Anterior cingulate cortex (tissue), 58 donors: ENCODE data around the gene RPS3.
"Not testable (repeated sequence)": the region's sequence is repeated elsewhere in the genome, so short reads cannot be mapped to it uniquely, and the experiment has no call there.

Experiments
- DNase-seq, 58 donors: peaks; one replicate each; lab custom pipeline; 2025; lab: John Stamatoyannopoulos, UW

RPS3 gene

DNA sequence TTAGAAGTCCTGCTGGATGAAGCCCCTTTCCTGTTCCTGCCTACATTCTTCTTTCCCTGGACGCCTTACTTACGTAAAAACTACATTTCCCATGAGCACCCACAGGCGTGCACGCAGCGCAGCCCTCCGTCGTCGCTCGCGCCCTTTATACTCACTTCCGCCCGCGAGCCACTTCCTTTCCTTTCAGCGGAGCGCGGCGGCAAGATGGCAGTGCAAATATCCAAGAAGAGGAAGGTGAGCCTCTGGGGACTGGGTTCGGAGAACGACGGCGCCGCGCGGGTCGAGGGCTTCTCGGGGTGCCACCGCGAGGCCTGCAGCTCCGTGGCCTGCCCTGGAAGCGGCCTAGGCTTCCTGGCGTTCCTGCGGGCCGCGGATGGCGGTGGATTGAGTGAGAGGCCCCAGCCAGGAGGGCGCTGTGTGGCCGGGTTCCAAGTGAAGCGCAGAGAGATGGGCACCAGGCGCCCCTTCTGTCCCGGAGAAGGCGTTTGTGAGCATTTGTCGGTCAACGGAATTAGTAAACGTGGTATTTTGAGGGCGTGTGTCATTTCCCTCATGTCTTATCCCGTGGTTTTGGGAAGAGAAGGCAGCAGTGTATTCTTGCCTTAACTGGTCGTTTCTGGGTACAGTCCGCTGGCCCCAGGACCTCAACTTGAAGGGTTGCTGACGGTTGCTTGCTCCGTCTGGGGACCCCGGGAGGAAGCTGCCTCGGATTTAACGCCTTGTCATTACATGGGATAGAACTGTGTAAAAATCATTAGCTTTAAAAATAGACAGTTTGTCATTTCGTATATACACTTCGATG is at the start of gene RPS3:
TSS of gene RPS3 (plus strand) at position 175 of the 802 bp plus-strand sequence. CDS start at position 205, 30 bp downstream.
- peak; percentile 24 to 94 (median 85) for DNase-seq

DNA sequence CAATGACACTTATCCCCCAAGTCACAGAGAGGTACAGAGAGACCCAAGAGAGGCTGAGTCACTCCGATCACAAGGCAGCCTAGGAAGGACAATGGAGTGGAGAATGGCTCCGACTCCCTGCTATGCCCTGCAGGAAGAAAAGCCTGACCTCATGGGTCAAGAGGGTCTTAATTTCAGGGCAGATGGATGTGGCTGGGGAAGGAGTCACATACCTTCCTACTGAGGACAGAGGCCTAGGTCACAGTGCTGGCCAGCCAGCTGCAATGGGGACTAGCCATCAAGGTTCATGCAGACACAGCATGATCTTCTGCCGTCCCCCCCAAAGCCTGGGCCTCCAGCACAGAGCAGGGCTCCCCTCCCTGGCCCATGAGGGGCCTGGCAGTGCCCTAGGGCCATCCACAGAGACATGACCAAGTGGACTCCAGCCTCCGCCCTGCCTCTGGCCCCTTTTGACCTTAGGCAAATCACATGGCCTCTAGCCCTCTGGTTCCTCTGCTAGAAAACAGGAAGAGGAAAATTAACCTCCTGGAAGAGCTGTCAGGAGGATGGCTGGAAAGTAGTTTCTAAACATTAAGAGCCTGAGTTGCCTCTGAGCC is 49.7 kb upstream of the RPS3 start:
- DNase-seq: peak in 5 of 58 donors; percentile 8 to 35 (median 25)

DNA sequence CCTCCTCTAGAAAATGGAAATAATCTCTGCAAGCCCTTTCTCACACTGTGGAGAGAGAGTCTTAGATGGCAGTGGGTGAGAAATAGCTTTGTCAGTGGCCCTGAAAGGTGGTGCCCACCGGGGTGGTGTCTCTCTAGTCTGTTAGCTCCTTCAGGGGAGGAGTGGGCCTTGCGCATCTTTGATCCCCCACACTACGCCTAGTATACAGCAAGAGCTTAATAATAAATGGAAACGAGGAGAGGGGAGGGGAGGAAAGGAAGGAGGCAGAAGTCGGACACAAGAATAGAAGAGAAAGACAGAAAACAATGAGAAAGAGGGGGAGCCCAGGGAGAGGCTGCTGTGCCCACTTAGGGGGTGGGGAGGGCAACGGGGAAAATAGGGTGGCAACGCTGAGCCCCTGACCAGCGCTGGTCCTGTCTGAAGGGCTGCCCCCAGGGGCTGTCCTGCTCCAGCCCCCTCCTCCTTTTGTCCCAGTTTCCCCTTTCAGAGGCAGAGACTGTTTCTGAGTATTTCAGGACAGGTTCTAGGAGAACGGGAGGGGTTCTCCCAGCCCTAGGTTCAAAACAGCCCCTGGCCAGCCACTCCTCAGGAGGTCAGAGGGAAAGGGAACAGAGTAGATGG is 49.1 kb upstream of the RPS3 start:
- no peak for DNase-seq

GRCh38 chr11:75350743-75351540 is 48.4 kb upstream of the RPS3 start:
- DNase-seq: peak in 29 of 58 donors; percentile 28 to 79 (median 54)

DNA sequence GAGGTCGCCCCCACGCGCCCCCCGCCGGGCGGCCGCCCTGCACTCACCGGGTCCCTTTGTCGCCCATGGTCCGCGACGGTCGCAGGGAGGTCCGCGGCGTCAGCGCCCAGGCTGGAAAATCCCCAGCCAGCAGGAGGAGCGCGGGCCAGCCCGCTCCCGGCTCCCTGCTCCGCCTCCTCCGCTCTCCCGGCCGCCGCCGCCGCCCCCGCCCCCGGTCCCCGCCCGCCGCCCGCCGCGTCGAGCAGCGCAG is 47.9 kb upstream of the RPS3 start, which contains the start of gene ARRB1:
TSS of gene ARRB1 (minus strand) at position 121 of the 250 bp plus-strand sequence. CDS start at position 67, 54 bp downstream.
- DNase-seq: peak in 12 of 58 donors; percentile 33 to 79 (median 50)

GRCh38 chr11:75351791-75352587 is 47.3 kb upstream of the RPS3 start:
- peak in 36 of 58 donors; percentile 26 to 76 (median 54) for DNase-seq

DNA sequence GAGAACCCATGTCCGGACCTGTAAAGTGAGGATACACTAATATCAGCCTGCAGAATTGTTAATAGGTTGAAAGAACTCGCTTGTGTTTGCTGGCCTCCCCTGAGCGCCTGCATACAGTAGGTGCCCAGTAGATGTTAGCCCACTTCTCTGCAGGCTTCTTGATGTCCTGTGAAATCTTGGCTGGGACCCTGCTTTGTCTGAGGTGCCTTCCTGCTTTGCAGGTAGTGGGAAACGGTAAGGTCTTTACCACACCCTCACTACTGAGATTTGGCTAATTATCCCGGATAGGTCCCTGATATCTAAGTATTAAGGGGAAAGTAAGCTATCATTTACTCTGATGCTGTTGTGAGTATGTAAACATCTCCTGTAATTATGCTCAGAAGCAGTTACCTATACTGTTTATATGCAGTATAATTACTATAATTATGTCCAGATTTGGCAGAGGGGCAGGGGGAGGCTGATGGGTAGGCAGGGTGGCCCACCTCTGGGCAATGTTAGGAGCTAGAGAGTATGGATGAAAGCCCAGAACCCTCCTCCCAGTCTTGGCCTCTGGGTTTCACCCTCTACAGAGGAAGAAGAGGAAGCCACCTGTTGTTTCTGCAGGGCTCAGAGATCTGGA is 46.6 kb upstream of the RPS3 start:
- no peak for DNase-seq

DNA sequence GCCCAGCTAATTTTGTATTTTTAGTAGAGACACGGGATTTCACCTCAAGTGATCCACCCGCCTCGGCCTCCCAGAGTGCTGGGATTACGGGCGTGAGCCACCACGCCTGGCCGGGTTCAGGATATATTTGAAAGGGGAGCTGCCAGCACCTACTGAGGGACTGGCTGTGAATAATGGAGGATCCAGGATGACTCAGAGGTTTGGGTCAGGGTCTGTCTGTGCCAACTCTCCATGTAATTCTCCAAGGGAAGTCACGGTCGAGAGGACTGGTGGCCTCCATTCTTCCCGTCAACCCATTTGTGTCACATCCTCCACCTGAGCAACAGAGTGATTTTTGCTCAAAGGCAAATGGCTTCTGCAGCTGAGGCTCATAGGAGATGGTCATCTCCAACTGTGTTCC is 44.3 kb upstream of the RPS3 start:
- no peak for DNase-seq

GRCh38 chr11:75356613-75357012 is 42.7 kb upstream of the RPS3 start:
- no peak for DNase-seq

DNA sequence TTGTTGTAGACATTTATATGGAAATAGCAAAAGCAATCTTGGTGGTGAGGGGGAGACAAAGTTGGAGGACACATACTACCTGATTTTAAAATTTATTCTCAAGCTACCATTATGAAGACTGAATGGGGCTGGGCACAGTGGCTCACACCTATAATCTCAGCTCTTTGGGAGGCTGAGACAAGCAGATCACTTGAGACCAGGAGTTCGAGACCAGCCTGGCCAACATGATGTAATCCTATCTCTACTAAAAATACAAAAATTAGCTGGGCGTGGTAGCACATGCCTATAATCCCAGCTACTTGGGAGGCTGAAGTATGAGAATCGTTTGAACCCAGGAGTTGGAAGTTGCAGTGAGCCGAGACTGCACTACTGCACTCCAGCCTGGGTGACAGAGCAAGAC is 37.0 kb upstream of the RPS3 start:
- not testable (repeated sequence) for DNase-seq

DNA sequence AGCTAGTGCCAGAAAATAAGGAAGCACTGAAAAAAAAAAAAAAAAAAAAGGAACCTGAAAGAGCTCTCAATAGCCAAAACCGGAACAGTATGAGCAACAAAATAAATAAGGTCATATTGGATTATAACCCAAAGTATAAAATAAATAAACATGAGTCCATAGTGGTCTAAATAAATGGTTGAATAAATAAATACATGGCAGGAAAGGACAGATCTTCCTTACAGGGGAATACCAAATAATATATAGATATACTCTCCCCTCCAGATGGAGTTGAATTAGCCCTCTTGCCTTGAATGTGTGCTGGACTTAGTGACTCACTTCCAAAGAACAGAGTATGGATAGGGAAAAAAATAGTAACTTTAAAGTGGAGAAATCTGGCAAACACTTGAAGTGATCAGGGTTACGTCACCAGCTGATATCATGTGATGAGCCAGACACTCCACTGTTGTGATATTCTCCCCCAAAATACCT is 33.6 kb upstream of the RPS3 start:
- DNase-seq: no peak

- DNase-seq: not testable (repeated sequence)
Measured at GRCh38 chr11:75366826-75367225, 32.5 kb upstream of the RPS3 start.

DNA sequence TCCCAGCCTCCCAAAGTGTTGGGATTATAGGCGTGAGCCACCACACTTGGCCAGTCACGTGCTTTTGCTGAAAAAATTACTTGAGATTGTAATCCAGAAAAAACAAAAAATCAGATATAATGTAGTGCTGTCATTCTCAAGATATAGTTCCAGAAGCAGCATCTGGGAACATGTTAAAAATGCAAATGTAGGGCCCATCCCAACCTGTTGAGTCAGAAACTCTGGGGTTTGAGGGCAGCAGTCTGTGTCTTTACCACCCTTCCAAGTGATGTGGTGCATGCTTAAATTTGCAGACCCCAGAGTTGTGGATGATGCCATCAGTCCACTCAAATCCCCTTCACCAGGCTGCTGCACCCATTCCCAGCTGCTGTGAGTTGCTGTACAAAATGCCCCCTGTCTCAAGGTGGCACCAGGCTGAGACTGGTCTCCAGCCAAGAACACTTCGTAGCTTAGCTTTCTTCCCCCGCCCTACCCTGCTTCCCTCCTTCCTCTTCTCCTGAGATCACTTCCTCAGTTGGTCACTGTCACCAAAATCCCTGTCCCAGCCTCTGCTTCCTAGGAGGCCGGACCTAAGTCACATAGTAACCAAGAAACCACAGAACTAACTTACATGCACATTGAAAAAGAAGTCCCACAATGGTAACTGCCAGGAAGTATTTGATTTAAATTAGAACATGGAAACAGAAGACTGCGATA is 29.6 kb upstream of the RPS3 start:
- peak in 1 of 58 donors; percentile 17 for DNase-seq

DNA sequence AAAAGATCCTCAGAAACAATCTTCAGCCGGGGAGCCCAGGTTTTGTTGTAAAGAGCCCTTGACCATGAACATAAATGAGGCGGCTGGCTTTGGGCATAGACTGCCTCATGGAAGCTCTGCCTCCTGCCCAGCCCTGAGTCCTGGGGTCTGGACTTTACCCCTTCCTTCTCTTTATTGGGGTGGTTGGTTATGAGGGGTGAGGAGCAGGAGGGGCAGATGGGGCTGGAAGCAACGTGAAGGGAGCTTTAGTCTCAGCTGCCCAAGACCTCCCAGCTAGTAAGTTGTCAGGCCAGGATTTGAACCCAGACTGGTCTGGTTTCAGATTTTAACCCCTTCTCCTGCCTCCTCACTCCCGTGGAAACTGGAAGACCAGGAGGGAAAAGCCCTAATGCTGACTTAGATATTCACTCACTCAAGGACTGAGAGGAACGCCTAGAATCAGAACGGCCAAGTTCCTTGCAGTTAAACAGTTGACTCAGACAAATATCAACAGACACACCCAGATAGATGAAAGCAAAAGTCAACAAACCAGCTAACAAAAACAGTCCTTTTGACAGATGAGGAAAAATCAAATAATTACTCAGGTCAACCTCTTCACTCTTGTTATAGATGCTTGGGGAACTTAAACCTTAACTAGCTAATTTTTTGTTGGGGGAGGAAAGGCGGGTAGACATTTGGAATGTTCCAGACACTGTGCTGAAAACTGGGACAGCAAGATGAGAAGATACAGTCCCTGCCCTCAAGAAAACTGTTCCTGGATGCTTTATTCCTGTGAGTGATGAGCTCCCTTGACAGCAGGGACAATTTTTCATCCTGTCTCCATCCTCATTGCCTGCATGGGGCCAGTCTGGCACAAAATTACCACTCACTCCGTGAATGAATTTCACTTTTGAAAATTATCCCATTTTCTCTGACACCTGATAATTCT is 27.1 kb upstream of the RPS3 start:
- no peak for DNase-seq

DNA sequence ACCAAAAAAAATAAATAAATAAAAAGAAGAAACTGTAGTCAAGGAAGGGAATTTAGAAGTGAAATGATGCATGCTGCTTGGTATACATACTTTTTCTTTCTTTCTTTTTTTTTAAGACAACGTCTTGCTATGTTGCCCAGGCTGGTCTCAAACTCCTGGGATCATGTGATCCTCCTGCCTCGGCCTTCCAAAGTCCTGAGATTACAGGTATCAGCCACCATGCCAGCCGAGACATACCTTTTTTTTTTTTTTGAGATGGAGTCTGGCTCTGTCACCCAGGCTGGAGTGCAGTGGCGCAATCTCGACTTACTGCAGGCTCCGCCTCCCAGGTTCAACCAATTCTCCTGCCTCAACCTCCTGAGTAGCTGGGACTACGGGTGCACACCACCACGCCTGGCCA is 26.1 kb upstream of the RPS3 start:
- no peak for DNase-seq

DNA sequence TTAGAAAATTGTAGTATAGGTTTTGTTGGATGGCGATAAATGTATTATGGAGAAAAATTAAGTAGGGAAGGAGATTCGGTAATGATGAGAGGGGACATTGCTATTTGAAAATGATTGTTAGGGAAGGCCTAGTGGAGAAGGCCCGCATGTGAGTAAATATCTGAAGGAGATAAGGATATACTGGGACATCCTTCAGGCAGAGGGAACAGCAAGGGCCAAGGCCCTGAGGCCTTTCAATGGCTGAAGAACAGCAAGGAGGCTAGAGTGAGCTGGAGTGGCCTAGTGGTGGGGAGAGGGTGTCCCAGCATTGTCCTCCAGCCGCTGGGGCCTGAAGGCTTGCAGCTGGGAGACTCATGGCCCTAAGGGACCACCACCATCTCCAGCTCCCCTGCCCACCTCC is 24.7 kb upstream of the RPS3 start:
- no peak for DNase-seq

DNA sequence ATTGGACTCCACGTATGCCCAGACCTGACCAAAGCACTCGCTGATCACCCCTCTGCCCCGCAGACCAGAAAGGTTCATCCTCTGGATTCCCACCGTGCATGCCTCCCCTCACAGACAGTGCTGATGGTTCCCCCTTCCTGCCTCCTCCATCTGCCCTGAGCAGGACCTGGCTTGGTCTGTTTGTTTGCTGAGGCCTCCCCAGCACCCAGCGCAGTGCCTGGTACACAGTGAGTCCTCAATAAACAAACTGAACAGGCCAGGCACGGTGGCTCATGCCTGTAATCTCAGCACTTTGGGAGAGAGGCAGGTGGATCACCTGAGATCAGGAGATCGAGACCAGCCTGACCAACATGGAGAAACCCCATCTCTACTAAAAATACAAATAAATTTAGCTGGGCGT is 23.7 kb upstream of the RPS3 start:
- DNase-seq: no peak

GRCh38 chr11:75376175-75376574 is 23.1 kb upstream of the RPS3 start:
- no peak for DNase-seq
